Stimulated activated CD8-positive, alpha-beta memory T cell treated with anti-CD3 and anti-CD28 coated beads, Interleukin-15, amount 100 ng/mL, for 1 hour (primary cell): ENCODE measurements around the gene EXD3.
"Not testable (repeated sequence)": the region's sequence is repeated elsewhere in the genome, so short reads cannot be mapped to it uniquely, and the experiment has no call there.

Experiments
- DNase-seq: peaks from one replicate; pipeline ENCODE4 v3.0.0-alpha.2; 2020; ENCODE audit warnings: low read depth

EXD3 gene

GRCh38 chr9:137422604-137423513, at the start of gene EXD3, which contains the start of gene NOXA1:
Gene EXD3 (minus strand): TSS chr9:137423162. CDS start chr9:137395357, 27,805 bp downstream.
Gene NOXA1 (plus strand): TSS chr9:137423393. CDS start chr9:137423530, 137 bp downstream.
- DNase-seq, result peak; percentile 87

GRCh38 chr9:137470785-137471184, 47.8 kb upstream of the EXD3 start:
- DNase-seq, result no peak

- no peak for DNase-seq
These were observed 44.9 kb upstream of the EXD3 start for GRCh38 chr9:137467896-137468295.

GRCh38 chr9:137467161-137467581, 44.2 kb upstream of the EXD3 start:
- DNase-seq, result no peak

- DNase-seq, result not testable (repeated sequence)
These were observed 43.6 kb upstream of the EXD3 start for GRCh38 chr9:137466389-137467085.

GRCh38 chr9:137465720-137466388, 42.9 kb upstream of the EXD3 start:
- DNase-seq, result no peak

- no peak for DNase-seq
These were observed 42.2 kb upstream of the EXD3 start for GRCh38 chr9:137465000-137465719.

GRCh38 chr9:137464291-137464999, 41.5 kb upstream of the EXD3 start:
- DNase-seq, result no peak

- no peak for DNase-seq
These were observed 40.9 kb upstream of the EXD3 start for GRCh38 chr9:137463931-137464290.

GRCh38 chr9:137462986-137463930, 40.3 kb upstream of the EXD3 start:
- DNase-seq, result no peak

- DNase-seq, result no peak
These were observed 39.5 kb upstream of the EXD3 start for GRCh38 chr9:137462396-137462985.

- peak; percentile 58 for DNase-seq
These were observed 38.9 kb upstream of the EXD3 start for GRCh38 chr9:137461663-137462395.

GRCh38 chr9:137461316-137461662, 38.3 kb upstream of the EXD3 start:
- DNase-seq, result no peak

- DNase-seq, result no peak
These were observed 37.7 kb upstream of the EXD3 start for GRCh38 chr9:137460363-137461315.

GRCh38 chr9:137459601-137460362, 36.8 kb upstream of the EXD3 start:
- no peak for DNase-seq

- peak; percentile 88 for DNase-seq
These were observed 36.2 kb upstream of the EXD3 start, which contains the start of gene NSMF for GRCh38 chr9:137459152-137459600. Gene NSMF (minus strand): TSS chr9:137459334. CDS start chr9:137459102, 232 bp downstream.
